NCI-H2171 (cell line): Measurements from ENCODE around the gene TBC1D5.

Source experiments
- DNase-seq: peaks from one replicate; lab custom pipeline; 2025; lab: John Stamatoyannopoulos, UW

The TBC1D5 gene

DNA sequence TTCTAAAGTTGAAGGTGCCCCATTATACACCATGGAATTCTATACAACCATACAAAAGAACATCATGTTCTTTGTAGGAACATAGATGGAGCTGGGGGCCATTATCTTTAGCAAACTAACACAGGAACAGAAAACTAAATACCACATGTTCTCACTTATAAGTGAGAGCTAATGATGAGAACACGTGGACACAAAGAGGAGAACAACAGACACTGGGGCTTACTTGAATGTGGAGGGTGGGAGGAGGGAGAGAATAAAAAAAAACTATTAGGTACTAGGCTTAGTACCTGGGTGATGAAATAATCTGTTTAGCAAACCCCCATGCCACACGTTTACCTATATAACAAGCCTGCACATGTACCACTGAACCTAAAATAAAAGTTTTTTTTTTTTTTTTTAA, 515.0 kb downstream of the TBC1D5 start:
- DNase-seq = no peak

DNA sequence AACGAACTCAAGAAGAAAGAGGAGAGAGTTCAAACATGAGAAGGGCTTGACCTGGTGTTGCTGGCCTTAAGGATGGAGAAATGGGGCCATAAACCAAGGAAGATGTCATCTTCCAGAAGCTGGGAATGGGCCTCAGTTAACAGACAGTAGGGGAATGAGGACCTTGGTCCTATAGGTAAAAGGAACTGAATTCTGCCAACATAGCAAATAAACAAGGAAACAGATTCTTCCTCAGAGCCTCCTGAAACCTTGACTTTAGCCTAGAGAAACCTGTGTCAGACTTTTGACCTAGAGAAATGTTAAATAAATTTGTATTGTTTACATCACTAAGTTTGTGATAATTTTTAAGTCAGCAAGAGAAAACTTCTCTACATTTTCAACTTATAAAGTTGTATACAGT, 520.9 kb downstream of the TBC1D5 start:
- DNase-seq = no peak

DNA sequence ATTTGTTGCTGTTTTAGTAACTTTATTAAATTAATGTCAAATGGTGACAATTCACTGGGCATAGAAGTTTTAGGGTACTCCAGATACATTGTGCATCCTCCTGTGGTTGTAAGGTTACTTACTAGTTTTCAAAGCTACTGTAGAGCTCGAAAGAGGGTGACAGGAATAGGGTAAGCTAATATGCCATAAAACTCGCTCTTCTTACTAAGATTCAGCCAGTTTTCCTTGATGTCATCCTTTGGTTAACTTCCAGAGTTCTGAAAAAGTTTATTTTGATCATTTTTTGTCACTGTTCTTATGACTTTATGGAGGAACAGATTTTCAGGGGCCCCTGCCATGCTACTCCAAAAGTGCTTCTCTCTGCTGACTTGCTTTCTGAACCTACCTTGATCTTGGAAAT, 522.8 kb downstream of the TBC1D5 start:
- DNase-seq = no peak

DNA sequence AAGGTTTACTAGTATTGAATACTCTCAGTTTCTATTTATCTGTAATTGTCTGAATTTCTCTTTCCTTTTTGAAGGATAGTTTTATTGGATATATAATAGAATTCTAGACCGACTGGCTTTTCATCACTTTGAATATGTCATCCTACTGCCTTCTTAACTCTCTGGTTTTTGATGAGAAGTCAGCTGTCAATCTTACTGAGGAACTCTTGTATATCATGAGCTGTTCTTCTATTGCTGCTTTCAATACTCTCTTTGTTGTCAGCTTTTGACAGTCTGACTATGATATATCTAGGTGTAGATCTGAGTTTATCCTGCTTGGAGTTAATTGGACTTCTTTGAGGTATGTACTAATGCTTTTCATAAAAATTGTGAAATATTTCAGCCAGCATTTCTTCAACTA, 523.8 kb downstream of the TBC1D5 start:
- DNase-seq = no peak

DNA sequence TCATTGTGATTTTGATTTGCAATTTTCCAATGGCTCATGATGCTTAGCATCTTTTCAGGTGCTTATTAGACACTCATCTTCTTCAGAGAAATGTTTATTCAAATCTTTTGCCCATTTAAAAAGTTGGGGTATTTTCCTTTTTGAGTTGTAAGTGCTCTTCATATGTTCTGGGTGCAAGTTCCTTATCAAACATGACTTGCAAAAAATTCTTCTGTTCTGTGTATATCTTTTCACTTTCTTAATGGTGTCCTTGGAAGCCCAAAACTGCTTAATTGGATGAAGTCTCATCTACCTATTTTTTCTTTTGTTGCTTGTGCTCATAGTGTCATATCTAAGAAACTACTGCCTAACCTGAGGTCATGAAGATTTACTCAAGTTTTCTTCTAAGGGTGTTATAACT, 524.8 kb downstream of the TBC1D5 start:
- no peak for DNase-seq

DNA sequence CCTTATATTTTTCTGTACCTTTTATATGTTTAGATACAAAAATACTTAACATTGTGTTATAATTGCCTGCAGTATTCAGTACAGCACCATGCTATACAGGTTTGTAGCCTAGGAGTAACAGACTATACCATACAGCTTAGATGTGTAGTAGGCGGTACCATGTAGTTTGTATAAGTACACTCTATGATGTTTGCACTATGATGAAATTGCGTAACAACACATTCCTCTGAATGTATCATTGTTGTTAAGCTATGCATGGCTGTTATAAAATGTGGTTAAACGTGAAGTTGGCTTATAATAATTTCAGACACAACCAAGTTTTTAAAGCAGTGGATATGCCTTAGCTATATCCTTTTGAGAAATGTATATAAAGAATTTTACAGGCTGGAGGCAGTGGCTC, 529.3 kb downstream of the TBC1D5 start:
- DNase-seq = no peak

DNA sequence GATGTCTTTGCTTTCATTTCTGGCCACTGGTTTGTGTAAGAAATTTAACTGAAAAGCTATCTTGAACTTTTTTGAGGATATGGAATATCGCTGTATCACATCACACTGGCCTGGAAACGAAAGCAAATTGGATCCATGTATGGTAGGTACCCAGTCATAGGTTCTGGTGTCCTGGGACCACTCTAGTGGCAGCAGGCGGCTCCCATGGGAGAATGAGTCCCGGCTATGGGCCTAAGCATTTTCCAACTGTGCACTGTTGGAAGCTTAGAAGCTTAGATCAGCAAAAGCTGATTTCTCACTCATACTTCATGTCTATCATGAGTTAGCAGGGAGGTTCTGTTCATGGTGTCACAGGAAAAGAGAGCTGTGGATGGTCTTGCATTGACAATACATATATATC, 534.5 kb downstream of the TBC1D5 start:
- no peak for DNase-seq

DNA sequence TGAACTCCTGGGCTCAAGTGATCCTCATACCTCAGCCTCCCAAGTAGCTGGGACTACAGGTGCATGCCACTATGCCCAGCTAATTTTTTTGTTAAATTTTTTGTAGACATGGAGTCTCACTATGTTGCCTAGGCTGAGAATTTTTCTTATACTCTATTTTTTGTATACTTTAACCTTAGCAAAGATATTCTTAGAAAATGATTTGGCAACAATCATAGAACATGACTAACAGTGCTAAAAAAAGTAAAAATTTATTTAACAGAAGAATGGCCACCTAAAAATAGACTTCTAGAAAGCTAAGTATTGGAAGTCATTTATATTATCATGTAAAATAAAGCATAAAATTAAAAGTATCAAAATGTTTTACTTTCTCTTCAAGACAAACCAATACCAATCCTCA, 535.4 kb downstream of the TBC1D5 start:
- no peak for DNase-seq

DNA sequence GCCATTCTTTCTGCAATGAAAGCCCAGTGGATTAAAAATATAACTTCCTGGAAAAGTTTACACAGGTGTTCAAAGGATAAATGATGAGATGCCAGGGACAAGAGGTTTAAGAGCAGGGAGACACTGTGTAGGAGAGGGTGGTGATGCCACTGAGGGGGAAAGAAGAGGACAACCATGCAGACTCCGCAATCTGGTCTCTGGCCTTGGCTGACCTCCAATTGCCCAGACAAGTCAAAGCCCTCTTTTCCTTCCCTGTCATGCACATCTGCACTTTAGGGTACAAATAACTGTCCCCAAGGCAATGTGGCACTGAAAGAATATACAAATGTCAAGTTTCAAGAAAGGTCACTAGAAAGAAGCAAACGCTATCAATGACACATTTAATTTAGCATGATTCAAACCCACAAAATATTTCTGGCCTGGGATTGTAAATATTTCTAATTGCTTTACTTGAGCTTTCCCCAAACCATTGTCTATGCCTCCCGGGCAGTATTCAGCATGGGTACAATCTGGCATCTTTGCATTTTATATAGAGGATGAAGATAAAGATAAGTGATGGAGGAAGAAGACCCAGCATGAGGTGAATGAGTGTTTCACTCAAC, 538.3 kb downstream of the TBC1D5 start:
- DNase-seq = no peak

DNA sequence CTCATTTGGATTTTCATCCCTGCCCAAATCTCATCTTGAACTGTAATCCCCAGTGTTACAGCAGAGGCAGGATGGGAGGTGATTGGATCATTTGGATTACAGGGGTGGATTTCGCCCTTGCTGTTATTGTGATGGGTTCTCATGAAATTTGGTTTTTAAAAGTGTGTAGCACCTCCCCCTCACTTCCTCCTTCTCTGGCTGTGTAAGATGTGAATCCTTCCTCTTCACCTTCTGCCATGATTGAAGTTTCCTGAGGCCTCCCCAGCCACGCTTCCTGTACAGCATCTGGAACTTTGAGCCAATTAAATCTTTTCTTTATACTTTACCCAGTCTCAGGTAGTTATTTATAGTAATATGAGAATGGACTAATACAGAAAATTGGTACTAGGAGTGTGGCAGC, 540.9 kb downstream of the TBC1D5 start:
- DNase-seq = no peak

DNA sequence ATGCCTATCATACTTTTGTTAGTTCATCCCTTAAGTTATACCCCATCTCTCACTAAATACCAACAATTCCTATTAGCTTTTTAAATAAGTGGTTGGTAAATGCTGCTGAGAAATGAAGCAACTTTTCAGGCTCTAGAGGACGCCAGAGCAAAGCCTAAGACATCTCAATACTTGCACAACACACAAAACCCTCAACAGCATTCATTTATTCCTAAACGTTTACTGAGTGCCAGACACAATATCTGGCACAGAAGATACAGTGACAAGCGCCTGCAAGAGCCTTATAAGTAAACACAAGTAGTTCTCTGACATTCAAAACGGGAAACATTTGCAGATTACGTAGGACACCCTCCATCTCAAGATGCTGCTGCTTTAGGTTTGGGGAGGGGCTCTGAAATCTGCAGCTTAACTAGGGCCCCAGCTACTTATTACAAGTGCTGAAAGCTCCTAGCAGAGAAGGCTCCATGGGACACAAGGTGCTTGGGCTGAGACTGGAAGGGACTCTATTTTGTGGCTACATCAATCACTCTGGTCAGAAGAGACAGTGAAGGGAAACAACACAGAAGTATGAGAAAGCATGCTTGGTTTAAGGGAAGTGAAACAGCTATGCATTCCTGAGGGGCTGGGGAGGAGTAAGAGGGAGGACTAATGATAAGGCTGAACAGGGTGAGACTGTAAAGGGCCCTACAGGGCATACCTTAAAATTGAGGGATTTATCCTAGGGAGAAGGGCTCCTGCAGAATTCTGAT, 546.4 kb downstream of the TBC1D5 start:
- DNase-seq = no peak

DNA sequence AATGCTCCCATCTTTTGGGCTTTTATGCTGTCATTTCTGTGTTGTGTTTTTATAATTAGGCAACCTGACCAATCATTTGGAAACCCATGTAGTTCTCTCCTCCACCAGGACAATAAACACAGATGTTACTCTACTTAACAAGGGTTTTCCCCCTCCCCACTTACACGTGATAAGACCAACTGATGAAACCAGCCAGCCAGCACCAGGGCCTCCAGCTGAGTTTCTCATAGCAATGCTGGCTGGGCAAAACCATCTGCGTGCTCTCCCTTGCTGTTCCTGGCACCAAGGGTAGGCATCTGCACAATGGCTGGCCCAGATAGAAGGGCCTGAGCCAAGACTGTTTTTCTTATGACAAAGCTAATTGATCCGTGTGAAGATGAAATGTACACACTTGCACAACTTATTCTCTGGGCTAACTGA, 547.2 kb downstream of the TBC1D5 start:
- DNase-seq = peak; percentile 71

DNA sequence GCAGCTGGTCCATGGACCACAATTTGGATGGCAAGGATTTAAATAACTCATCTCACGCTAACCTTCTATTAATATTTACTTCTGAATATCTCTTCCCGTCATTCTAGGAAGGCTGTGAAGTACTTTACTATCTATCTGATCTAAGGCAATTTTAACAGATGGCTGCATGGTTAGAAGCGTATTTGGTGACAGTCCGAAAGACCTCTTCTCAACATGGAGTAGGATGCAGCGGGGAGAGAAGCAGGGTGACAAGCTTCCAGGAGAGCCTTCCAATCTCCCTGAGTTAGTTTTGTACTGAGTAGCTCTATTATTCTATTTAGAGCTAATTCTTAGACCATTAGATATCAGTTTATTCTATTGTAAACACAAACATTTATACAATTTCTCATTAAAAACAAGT, 548.3 kb downstream of the TBC1D5 start:
- DNase-seq = no peak

DNA sequence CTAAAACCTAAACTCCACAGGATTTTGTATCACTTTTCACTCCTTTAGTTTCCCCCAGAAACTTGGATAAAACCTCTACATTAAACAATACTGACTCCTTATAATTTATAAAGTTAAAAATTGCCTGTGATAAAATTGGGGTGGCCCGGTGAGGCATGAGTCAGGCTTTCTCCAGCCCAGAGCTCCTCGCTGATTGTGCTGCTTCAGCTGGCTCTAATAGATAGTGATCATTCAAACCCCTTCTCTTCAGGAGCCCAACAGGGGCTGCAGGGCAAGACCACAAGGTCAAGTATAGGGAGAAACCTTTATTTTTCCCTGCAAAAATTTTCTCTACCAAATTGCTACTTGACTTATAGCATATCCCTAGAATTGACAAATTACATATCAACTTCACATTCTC, 549.4 kb downstream of the TBC1D5 start:
- no peak for DNase-seq

DNA sequence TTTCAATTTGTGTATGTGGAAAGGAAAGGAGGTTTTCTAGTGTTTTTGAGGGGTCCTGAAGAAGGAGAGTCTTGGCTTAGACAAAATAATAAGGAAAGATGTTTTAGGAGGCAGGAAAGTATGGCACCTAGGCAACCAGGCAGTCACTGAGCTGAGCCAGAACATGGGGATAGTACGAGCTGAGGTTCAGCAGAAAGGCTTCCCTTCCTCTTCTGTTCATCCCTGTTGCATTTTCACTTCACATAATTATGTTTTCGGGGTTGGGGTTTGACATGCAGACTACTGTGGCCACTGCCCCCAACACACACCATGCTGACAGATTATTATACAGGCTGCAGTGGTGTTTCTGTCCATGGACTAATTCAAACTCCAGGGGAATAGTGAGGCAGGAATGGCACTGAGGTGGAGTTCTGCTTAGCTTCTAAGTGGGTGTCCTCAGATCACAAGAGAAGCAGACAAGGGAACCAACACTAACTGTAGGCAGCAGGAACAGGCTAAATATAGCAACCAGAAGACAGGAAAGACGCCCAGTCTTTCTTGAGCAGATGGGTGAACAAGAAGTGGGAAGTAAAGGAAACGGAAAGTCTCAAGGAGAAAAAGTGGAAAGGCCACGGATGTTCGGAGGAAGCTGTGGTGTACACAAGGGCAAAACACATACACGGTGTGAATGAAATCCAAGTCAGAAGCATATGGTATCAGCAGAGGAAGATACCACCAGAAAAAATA, 551.9 kb downstream of the TBC1D5 start:
- no peak for DNase-seq

DNA sequence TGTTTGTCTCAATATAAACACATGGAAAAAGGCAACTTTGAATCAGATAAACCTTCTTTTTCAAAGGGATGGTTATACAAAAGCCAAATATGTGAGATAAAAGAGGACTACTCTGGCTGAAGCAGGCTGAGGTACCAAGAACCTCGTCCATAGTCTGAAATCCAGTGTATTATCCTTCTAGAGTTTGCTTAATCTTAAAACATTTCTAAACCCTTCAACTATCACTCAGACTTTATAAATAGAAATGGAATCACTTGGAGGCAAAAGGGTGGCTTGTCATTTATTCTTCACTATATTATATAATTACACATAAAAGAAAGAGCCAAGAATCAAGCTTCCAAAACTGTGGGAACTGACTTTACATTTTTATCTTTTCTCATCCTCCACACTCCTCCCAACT, 554.1 kb downstream of the TBC1D5 start:
- DNase-seq = no peak

DNA sequence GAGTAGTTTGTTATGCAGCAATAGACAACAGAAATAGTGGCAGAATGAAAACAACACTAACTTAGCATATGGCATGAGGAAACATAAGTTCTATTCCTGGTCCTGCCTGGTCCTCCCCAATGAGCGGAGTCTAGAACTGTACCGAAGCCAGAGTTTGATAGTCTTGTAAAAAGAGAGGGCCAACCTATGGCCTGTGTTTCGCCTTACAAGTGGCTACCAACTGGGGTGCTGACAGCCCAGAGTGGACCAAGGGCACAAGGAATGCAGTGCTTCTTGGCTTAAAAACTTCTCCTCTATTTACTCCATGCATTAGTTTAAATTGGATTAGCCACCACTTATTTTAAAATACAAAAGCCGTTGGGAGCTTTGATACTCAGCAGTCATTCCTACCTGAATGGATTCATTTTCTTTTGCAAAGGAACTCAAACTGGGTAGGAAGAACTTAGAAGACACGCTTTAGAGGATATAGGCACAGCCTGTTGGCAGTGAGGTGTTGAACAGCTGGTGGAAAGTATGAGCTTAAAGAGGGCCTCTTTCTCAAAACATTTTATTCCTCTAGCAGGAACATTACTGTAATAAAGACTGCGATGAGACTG, 554.7 kb downstream of the TBC1D5 start:
- no peak for DNase-seq

DNA sequence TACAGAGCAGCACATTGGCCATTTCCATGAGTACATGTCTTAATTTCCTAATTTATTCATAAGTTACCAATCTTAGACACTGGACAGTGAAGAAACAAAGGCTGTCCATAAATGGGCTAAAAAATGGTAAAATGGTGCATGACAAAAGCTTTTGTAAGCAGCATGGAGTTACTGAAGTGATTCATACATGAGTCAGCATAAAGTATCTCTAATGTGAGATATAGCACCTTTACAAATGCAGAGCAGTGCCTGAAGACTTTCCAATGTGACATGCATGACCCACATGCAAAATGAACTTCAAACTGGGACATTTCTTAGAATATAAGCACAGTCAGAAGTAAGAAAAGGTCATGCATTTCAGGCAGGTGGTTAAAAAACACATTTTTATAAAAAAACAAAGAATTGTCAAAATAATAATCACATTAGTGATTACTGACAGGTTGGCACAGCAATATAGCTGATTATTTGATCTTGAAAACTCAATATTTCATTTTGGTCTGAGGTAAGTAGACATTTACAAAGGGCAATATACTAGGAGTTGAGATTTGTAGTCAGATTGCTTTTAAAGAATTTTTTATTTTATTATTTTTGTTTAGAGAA, 558.4 kb downstream of the TBC1D5 start:
- no peak for DNase-seq

DNA sequence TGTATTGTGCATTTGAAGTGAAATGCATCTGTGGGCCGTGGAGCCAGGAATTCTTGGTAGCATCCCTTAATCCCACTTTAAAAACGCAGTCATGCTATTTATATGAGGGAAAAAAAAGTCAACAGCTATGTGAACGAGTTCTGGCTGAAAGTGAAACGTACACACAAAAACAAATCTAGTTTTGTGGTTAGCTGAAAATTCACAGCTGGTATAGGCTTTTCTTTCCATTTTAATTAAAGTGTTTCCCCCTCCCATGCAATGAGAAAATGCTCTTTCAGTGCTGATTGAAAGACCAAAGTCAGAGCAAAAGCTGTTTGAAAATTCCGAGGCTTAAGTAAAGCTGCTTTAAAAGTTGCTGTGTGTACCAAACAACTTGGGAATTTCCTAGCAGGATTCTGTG, 560.3 kb downstream of the TBC1D5 start:
- DNase-seq = no peak

DNA sequence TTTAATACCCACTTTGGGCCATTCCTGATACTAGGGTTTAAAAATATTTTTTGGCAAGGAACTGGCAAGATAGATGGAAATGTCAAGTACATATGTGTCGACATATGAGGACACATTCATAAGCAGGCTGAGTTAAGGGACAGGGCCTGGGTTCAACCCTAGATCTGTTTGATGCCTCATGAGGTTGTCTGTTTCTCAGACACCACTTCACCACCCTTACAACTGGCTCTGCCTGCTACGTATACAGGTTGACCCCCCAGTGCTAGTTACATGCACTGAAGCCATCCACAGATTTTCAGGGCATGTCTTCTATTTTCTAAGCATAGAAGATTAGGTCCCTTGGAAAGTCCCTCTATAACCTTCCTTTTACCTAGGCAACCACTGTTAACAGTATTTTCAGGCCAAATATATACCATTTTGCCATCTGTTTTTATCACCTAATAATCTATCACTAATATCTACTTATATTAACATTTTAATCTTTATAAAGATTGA, 561.0 kb downstream of the TBC1D5 start:
- no peak for DNase-seq

DNA sequence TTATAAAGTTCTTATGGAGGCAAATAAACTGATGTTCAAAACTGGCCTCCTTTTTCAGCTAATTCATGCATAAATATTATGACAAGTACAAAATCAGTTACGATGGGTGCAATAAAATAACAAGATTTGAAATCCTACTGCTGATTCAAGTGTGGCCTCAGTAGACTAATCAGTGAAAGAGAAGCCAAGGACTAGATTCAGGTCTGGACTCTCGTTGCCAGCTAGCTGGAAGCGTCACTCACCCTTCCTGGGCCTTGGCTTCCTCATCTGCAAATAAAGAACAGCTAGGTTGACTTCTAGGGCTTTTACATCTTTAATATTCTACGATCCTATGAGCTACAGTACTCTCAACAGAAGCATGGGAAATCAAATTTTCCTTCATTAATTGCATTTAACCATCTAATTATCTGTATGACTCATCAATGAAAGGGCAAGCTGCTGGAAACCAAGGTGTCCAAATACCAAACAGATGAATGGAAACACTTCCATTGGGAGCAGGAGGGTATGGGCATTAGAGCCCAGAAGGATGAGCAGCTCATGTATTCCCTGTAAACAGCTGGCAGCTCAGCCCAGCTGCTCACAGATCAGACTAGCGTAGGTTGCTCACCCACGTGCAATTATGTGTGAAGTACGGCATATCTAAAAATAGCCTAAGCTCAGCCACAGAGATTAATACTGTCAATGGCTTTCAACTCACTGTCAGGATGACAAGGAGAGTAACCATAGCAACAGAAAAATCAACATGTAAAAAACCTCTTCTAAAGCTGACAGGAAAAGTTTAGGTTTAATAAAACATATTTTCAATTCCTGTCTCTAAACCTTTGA, 562.8 kb downstream of the TBC1D5 start:
- peak; percentile 52 for DNase-seq

DNA sequence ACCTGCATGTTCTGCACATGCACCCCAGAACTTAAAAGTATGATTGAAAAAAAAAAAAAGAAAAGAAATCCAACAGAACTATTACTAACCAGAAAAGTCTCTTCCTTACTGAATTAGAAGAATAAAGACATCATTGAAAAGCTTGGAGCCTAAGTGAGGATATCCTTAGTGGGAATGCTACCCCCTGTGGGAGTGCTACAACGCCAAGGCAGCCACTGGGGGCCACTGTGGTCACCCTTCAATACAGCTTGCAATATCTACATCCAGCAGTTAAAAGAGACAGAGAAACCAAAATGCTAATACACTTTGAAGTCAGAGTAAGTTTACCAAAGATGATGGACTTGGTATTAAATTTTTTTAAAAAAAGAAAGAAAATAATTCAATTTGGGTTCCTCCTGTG, 565.7 kb downstream of the TBC1D5 start:
- DNase-seq = no peak
